ENCODE measurements around the gene LDLRAD2. TPM values are rescaled to one million over a fixed set of nuclear protein-coding genes. Genes with fewer than 3 reads are reported as not detected.

Gene LDLRAD2
- total RNA-seq, 1 donor from 2014 or later: 0.04 TPM

DNA sequence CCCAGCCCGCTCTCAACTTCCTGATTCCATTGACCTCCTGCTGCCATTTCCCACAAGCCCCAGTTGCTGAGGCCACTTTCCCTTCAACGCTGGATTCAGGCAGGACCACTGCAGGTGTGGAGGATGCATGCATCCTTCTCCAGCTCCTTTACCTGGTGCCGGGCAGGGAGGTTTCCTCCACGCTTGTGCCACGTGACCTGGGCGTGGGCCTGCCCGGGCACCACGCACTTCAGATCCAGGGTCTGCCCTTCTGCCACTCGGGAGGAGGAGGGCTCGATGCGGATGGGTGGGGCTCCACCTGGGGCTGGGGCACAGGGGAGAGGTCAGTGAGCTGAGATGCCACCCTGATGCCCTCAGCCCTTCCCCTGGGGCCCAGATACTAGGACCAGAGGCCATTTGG, 31.9 kb downstream of the LDLRAD2 start:
- no peak for ATAC-seq

GRCh38 chr1:21845646-21846641, 33.9 kb downstream of the LDLRAD2 start:
- no peak for ATAC-seq

GRCh38 chr1:21847223-21848205, 35.4 kb downstream of the LDLRAD2 start:
- ATAC-seq: no peak

DNA sequence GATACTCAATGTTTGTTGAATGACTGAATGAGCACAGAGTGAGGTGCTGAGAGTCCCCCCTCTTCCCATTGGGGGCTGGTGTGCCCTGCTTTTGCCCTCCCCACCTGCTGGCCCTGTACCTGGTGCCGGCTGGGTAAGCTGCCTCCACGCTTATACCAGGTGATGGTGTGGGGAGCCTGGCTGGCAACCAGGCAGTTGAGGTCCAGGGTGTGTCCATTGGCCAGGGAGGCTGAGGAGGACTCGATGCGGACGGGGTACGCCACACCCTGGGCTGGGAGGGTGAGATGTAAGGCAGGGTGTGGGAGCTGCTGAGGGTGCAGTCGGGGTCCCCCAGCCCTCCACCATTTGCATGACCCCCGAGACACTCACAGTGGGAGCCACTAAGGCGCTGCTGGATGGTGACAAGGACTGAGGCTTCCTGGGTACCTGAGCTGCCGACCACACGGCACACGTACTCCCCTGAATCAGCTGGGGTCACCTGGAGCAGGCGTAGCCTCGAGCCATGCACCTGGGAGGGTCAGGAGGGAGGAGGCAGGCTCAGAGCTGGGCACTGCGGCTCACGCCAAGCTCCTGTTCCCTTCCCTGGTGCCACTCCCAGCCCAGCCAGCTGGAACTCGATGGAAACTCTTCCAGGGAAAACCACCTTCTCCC, 36.6 kb downstream of the LDLRAD2 start:
- ATAC-seq: no peak

DNA sequence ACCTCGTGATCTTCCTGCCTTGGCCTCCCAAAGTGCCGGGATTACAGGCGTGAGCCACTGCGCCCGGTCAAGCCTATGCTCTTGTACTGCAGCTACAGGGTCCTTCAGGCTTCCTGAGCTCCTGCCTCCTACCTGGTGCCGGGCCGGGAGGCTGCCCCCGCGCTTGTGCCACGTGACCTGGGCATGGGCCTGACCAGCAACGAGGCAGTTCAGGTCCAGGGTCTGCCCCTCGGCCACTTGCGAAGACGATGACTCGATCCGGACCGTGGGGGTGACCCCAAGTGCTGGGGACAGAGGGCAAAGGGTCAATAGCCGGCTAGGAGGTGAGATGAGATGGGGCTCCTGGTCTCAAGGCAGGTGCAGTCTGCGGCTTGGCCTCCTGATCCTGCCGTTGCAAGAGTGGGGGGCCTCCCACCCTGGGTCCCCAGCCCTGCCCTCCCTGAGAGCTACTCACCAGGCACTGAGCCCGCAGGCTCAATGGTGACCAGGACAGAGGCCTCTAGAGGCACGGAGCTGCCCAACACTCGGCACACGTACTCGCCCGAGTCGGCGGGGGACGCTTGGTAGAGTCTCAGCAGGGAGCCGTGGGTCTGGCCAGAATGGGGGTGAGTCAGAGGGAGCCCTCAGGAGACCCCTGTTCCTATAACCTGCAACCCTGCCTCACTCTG, 38.0 kb downstream of the LDLRAD2 start:
- no peak for ATAC-seq

- no peak for ATAC-seq
Observed at GRCh38 chr1:21851430-21852250, 39.6 kb downstream of the LDLRAD2 start.

DNA sequence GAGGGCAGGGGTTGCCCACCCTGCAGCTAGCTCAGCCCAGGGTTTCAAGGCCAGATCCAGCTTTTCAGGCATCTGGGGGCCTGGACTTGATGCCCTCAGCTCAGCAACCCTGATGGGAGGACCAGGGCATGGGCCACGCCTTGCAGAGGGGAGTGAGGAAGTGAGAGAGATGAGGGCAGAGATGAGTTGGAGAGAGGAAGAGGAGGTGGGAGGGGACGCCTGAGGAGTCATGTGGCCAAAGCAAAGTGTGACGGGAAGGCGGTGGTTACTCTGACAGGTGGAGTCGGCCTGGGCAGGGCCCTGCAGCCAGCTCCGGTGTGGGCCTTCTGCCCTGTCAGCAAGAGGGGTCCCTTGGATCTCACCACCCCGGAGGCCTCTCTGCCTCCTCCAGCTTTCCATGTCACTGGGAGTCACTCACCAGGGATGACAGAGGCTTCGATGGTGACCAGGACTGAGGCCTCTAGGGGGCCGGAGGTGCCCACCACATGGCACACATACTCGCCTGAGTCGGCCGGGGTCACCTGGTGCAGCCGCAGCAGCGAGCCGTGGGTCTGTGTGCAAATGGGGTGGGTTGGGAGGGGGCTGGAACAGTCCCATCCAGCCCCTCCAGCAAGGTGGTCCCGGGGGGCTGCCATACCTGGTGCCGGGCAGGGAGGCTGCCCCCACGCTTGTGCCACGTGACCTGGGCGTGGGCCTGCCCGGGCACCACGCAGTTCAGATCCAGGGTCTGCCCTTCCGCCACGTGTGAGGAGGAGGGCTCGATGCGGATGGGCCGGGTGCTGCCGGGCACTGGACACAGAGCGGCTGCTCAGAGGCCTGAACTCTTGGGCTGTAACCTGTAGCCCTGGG, 40.4 kb downstream of the LDLRAD2 start:
- no peak for ATAC-seq

DNA sequence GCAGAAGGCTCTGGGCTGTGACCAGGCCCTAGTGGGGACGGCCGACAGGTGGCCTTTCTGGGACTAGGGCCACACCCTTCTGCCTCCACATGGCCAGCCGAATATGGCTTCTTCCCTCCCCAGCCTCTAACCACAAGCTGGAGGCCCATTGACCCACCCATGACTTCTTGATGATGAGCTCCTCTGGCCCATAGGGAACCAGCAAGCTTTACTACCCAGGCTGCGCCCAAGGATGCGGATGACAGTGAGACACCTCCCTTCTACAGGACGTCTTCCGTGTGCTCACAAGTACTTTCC, 41.0 kb downstream of the LDLRAD2 start:
- ATAC-seq: no peak

DNA sequence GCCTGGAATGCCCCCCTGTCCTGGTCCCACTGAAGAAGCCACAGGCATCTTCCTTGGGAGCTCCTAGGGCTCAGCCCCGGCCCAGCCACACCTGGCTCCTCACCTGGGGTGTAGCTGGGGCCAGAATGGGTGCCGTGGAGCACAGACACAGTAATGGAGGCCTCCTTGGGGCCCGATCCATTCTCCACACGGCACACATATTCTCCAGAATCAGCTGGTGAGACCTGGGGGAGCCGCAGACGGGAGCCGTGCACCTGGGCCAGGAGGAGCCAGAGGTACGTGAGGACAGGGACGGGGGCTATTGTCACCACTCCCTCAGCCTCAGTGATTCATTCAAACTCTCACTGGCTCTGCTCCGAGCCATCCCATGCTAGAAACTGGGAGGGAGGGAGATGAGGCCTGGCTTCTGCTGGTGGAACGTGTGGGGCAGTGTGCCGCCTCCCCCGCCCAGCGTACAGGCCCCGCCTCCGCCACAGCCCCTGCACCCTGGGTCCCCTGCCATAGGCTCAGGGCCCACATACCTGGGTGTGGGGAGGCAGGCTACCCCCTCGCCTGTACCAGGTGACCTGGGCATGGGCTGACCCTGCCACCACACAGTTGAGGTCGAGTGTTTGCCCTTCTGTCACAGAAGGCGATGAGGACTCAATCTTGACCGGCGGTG, 42.2 kb downstream of the LDLRAD2 start:
- ATAC-seq: no peak

DNA sequence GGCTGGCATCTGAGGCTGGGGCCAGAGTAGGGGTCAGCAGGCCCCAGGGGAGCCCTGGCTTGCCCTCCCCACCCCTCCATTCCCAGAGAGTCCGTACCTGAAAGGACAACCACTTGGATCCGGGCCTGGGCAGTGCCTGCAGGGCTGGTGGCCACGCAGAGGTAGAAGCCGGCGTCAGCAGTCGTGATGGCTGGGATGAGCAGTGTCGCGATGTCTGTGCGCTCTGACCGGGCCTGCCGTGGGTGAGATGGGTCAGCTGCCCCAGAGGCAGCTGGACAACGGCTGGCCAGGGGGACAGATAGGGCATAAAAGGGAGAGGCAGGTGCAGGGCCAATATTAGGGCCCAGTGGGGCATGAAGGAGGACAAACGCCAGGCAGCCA, 42.7 kb downstream of the LDLRAD2 start:
- no peak for ATAC-seq

GRCh38 chr1:21855257-21856096, 43.4 kb downstream of the LDLRAD2 start:
- ATAC-seq: peak; percentile 51

DNA sequence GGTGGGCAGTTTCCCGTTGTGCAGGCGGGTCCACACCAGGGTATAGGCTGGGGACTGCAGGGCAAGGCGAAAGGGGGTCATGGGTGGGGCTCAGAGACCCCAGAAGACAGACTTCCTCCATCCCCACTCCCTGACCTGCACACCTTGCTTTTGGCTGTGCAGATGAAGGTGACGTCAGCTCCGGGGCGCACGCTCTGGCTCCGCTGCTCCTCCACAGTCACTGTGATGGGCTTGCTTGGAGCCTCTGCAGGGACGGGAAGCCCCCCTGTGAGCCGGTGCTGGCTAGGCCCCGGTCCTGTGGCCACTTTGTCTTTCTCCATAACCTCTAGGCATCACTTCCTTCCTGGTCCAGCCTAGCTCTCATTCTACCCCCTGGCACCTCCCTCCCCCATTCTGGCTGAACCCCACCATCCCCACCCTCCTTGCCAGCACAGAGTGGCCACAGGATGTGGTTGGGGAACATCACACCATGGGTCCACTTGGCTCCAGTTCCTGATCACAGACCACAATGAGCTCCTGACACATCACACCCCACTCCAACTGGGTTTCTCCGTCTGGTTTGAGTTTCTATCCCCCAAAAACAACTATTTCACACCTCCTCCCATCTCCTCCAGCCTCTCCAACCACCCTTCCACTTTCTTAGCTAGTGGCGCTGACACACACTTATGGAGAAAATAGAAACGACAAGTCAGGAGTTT, 45.2 kb downstream of the LDLRAD2 start:
- no peak for ATAC-seq

DNA sequence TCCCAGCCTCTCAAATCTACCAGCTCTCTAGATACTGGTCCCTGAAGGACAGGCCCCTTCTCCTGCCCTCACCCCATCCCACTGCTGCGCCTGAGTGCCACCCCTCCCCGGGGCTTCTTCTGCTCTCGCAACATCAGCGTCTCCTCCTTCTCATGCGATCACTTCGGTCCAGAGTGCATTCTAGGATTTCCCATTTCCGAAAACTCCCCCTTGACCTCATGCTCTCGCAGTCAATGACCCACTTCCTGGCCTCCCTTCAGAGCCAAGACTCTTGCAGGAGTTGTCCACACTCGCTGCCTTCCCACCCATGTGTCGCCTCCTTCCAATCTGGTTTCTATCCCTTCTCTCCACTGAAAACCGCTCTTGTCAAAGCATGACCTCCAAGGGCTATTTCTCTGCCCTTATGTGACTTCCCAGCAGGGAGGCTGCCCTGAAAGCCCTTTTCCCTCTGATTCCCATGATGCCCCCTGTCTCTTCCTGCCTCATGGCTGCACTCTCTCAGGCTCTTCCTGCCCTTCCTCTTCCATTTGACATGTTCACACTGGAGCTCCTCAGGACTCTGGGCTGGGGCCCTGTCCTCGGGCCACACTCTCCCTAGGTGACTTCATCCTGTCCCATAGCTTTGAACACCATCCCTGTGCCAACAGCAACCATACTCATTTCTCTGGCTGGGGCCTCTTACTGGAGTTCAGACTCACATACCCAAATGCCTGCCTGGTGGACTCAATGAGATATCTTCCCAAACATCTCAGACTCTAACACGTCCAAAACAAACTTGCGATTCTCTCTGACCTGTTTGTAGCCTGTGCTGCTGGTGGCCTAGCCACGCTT, 46.0 kb downstream of the LDLRAD2 start:
- no peak for ATAC-seq

DNA sequence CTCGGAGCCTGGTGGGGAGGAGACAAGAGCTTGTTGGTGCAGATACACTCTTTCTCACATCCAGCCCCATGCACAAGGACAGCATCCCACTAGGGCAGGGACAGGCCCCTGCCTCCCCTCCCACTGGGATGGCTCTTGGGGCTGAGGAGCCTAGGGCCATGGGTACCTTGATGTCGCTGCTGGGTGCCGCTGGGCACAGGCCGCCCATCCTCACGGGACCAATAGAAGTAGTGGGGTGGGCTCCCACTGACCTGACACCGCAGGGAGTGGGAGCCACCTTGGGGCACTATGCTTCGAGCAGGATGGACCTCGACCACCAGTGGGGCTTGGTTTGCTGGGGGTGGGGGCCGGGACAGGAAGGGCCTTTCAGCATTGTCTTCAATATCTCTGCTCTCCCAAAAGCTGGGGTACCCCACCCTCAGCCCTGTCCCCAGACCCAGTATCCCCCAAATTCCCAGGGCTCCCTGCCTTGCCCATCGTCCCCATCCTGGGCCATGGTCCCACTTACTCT, 47.7 kb downstream of the LDLRAD2 start:
- no peak for ATAC-seq

- no peak for ATAC-seq
Observed at GRCh38 chr1:21860971-21861370, 48.9 kb downstream of the LDLRAD2 start.

- peak; percentile 45 for ATAC-seq
Observed at GRCh38 chr1:21861602-21862429, 49.8 kb downstream of the LDLRAD2 start.
